COLO829 (cell line): ENCODE data around the gene CHN2.
"Not testable (repeated sequence)": the region's sequence is repeated elsewhere in the genome, so short reads cannot be mapped to it uniquely, and the experiment has no call there.

ENCODE experiments used
- DNase-seq: peaks from one replicate; pipeline ENCODE4 v3.0.0; 2012; ENCODE audit warnings: low spot score

Gene CHN2

DNA sequence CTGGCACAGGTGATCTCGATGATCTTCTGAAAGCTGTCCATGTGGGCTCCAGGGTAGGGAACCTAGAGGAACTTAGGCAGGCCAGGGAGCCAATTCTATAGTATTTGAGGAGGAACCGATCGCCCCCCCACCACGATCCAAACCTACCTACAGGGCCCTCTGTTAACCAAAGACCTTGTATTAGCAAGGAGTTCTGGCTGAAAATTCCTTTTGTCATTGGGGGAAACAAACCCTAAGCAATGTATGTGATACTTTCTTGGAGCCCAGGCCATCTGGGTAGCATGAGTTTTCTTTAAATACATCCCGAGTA lies 62.1 kb downstream of the CHN2 start:
- no peak for DNase-seq

DNA sequence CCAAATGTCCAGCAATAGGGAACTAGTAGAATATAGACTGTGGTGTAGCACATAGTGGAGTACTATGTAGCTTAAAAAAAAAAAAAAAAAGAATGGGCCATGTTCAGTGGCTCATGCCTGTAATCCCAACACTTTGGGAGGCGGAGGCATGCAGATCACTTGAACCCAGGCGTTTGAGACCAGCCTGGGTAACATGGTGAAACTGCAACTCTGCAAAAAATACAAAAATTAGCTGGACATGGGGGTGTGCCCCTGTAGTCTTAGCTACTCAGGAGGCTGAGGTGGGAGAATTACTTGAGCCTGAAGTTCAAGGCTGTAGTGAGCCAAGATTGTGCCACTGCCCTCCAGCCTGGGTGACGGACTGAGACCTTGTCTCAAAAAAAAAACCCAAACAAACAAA lies 64.4 kb downstream of the CHN2 start:
- no peak for DNase-seq

DNA sequence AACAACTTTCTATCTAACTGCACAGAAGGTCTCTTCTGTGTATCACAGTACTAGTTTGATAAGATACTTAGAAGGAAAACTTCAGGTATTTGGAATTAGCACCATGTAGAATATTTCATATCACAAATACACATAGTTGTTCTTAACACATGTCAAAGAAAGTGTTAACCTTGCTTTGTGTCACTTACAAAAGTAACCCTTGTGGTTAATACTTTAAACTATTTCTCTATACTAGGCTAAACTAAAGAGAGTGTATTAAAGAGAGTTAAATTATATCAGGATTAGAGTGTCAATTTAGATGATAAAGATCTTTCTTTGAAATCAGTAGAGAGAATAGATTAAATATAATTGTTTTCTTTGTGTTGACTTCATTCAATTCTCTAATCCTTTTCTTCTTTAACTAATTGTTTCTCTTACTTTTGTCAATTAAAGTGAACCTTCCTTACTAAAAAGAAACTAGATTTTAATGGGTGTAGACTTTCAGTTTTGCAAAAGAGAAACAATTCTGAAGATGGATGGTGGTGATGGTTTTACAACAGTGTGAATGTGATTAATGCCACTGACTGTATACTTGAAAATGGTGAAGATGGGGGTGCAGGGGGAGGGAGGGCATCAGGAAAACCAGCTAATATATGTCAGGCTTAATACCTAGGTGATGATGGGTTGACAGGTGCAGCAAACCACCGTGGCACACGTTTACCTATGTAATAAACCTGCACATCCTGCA lies 67.8 kb downstream of the CHN2 start:
- no peak for DNase-seq

DNA sequence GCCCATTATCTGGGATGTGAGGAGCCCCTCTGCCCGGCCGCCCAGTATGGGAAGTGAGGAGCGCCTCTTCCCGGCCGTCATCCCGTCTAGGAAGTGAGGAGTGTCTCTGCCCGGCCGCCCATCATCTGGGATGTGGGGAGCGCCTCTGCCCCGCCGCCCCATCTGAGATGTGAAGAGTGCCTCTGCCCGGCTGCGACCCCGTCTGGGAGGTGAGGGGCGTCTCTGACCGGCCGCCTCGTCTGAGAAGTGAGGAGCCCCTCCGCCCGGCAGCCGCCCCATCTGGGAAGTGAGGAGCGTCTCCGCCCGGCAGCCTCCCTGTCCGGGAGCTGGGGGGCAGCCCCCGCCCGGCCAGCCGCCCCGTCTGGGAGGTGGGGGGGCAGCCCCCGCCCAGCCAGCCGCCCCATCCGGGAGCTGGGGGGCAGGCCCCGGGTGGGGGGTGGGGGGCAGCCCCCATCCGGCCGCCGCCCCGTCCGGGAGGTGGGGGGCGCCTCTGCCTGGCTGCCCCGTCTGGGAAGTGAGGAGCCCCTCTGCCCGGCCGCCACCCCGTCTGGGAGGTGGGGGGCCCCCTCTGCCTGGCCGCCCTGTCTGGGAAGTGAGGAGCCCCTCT lies 69.1 kb downstream of the CHN2 start:
- not testable (repeated sequence) for DNase-seq

DNA sequence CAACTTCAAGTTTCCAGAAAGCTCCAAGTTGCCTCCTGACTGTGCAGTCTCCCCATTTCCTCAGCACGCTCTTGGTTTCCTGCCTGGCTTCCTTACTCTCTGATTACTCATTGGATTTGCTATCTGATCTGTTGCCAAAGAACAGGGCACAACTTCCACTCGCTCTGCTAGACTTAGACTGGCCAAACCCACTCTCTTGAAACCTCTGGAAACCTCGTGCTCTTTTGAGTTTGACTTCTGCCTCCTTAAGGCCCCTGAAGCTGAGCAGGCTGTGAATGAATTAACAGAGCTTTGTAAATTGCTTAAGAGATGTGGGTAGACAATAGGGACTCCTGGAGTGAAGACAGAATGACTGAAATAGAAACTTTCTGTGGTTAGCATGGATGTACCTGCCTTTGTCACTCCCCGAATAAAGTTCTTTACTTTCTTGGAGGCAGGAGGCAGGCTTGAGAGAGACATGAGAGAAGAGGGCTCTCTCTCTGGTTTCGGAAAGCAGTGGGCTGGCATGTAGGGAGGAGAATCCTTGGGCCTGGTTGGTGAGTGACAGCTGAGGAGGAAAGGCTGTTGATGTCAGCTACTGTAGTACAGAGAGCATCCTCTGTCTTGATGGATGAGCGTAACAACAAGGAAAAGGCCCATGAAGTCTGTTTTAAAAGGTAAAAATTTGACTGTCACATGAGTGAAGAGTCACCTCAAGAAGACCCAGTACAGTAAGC lies 70.8 kb downstream of the CHN2 start:
- DNase-seq = no peak

DNA sequence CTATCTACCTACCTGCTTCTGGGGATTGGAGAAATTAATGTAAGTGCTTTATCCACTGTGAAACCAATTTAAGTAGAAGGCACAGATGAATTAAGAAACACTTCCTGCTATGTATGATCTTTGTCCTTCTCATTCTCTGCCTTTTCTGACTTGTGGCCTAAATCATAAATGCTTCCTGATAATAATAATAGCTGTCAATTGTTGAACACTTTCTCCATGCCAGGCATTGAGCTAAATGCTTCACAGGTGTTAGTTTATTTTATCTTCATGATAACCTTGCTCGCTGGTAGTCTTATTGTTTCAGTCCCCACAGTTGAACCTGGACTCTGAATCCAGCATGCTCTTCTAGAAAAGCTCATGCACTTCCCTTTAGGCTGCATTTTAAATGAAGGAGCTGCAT lies 75.4 kb downstream of the CHN2 start:
- DNase-seq = no peak

DNA sequence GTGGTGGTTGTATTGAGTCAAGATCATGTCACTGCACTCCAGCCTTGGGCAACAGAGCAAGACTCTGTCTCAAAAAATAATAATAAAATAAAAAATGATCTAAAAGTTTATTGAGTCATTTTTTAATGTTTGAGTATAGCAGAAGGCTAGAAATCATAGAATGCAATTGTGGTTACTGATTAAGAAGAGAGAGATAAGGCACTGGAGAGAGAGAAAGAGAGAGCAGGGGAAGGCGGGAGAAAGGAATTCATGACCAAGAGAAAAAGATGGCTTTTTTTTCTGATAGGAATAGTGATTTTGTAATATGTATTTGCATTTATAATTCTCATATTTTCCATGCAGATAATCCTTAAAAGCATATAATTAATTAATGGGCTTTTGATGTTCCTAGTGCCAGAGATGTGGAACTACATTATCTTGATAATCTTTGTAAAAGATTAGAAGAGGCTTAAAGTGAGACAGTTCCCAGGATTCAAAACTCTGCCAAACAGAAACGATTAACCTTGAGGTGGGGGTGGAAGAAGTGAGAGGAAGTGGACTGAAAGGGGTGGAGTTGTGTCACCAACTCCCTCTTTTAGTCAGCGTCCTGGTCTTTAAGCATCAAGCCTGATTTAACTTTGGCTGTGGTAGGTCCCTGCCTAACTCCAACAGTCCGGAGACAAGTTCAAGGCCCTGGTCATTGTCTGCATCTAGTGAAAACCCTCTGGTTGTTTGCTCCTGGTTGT lies 76.2 kb downstream of the CHN2 start:
- DNase-seq = no peak

DNA sequence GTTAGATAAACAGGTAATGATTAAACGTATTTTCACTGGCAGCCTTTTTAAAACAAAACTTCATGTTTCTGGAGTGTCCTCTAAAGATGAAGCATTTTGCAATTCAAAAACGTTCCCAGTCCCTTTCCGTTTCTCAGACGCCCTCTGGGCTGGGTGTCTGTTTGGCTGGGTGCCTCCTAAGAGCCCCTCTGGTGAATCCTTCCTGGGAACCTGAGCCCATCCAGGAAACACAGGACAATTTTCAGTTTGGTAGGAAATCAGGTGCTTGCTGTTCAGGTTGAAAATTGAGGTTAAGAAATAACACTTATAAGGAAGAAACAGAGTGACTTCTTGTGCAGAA lies 76.7 kb downstream of the CHN2 start:
- no peak for DNase-seq

DNA sequence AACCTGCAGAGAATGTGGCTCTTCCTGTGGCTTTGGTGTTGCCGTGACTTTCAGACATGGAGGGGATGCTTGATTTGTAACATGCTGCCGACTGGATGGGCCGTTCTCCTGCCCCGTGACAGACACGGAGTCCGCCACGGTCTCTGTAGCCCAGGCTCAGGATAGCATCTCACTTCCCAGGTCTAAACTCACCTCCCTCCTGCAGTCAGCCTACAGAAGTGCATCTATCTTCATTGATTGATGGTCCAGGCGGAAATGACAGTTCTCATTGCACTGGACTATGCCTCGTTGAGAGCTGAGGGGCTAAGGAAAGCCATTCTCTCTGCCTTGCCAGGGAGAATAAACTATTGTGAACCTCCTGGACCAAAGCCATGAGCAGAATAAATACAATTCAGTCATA lies 77.5 kb downstream of the CHN2 start:
- DNase-seq = no peak

DNA sequence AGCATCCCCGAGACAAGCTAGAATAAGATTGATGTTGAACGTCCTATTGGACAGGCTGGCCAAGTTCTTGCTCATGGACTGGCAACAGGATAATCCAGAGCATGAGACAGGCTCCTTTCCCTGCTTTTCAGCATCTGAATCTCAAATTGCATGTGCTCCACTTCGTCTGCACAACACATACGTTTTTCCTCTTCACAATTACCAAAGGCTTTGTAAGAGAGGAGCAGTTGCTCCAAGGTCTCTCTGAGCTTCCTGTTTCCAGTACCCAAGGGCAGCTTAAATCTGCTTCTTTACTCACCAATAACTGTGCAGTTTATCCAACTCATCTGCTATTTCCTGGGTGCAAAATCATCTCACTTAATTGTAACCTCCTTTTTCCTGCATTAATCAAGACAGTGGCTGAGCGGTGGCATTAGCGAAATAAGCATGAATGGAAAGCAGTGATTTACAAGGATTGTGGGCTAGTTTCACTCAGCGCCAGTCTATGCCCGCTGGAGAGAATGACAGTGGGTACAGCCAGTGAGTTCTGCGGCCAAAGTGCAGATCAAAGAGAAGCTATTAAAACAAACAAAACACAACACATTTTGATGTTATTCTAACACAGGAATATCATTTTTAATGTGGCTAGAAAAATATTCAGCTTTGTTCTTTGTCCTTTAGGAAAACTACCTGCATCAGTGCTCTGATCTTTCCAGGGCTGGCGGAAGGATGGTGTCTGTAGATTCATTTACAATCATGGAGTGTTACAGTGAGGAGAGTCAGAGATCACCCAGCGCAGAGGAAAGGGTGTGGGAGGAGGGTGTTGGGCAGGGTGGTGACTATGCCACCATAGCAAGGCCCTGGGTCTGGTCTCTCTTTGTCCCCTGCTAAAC lies 79.8 kb downstream of the CHN2 start:
- DNase-seq = no peak

DNA sequence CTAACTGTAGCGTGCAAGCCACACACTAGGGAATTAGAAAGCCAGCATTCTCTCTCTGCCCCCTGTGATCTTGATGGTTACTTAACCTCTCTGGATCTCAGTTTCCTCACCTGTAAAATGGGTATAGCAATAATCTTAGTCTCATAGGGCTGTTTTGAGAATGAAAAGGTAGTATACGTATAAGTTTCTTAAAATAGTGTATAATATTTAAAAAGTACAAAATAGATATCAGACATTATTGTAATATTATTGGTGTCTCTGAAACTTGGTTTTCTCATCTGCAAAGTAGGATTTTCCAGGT lies 80.4 kb downstream of the CHN2 start:
- no peak for DNase-seq

DNA sequence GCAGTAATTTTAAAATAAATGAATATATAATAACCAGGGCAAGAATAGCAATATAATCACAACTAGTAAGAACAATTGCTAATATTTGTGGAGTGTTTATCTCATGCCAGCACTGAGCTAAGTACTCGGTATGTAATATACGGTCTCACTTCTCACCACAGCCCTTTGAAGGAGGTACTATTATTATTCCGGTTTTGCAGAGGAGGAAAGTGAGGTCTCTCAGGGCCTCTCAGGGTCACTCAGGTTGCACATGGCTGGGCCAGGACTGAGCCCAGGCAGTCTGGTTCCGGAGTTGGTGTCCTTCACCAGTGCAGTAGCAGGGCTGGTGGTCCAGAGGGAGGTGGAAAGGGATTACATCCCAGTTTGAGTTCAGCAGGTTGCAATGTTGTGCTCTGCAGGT lies 80.9 kb downstream of the CHN2 start:
- no peak for DNase-seq

DNA sequence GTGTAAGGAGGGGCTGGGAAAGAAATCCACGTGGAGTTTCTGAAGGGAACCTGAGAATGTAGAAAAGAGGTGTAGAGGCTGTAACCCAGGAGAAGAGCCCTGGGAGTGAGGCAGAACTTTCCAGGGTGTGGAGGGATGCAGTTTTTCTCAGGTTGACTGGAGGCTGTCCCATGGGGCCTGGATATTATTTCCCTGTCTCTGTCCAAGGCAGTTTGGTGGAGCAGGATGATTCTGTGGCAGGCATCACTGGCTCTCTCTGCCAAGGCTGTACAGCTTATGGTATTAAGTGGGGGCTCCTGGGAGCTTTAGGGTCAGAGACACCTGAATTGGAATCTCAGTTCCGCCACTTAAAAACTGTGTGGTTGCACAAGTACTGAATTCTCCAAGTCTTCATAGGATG lies 81.6 kb downstream of the CHN2 start:
- DNase-seq = no peak

DNA sequence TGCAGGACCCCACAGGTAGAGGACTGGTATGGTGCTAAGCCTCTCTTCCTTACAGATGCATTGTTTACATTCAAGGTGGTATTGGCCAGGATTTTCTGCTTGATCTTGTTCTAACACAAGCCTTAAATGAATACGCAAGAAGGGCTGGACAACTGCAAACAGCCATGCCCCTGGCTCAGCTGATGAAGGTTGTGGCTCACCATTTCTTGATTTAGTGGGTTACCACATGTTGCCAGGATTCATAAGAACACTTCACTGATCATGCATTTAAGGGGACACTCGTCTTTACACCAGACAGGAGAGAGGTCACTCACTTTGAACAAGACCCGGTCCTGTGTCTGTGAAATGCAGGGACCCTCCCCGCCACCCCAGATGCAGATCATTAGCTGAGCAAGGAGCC lies 82.2 kb downstream of the CHN2 start:
- no peak for DNase-seq

DNA sequence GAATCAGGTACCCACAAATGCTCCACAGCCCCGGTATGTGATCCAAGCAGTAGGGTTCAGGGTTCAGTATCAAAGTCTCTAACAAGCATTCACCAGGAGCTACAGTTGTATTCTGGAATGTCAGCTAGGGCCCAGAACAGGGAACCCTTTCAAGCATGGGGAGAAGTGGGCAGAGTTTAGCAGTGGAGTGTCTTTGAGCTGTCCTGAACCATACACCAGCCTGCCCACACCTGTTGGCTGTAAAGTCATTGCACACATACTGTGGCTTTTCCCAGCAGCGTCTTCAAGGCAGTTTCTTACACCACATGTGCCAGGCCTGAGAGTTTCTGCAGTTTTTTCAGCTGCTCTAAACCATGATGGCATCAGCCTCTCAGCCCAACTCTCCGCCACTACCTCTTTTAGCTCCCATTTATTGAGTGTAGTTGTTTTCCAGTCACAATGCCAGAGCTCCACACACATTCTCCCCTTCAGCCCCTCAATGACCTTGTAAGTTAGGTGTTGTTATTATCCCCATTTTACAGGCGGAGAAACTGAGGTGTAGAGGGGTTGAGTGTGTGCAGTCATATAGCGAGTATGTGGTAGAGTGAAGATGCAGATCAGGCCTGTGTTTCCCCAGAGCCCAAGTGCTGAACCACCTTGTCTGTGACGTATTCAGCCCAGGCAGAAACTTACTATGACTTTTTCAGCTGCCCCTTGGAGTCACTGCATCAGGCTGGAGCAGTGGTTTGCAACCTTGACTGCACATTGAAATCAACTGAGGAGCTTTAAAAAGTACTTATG lies 83.1 kb downstream of the CHN2 start:
- no peak for DNase-seq

DNA sequence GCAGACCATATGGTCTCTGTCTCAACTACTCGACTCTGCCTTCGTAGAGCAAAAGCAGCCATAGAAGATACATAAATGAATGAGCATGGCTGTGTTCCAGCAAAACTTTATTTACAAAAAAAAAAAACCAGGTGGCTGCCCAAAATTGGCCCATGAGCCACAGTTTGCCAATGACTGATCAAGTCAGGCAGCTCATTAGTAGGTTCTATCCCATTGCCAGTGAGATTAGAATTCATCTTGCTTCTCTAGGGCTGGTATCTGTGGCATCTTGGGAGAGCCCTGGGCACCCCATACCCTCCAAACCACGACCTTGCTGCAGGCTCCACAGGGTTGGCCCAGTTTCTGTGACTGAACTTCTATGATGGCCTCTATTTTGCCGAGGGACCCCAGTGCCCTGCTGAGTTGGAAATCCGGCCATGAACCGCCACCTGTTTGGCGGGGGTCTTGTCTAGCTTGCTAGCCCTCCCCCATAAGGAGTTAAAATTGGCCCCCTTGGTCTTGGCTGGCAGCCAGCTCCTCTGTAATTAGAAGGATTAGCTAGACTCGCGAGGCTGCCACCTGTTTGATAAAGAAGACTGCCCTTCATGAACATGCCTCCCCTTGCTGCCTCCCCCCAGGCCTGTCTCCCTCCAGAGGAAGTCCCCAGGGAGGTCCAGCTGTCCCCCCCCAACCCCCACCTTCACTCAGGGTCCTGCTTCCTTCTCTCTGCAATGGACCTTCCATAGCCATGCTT lies 83.9 kb downstream of the CHN2 start:
- no peak for DNase-seq

DNA sequence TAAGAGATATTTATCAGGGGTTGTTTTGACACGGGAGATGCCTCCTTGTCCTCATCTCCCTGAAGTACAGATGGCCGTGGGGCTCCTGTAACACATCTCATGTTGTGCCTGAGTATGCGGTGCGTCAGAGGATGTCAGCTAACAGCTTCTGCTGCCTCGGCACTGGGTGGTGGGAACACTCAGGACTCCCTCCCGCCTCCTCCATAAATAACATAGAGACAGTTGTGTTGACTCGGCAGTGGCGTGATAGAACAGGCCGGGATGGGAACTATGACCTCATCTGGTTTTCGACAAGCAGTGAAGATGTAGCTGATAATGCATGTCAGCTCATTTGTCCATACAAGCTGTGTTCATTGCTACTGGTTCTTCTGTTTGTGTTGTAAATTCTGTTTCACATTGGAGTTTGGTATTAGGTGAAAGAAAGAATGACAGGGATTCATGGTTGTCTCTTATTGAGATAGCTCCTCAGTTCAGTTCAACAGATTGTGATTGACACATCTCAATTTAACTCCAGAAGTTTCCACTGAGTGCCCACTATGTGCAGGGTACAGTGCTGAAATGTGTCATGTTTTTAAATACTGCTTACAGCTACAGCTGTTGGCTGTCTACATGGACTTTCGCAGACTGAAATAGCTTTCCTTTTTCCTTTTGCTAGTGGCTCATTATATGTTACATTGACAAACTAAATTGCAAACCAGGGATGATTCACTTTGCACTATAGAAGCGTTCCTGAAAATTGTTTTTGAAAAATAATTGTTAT lies 87.4 kb downstream of the CHN2 start:
- DNase-seq = no peak

DNA sequence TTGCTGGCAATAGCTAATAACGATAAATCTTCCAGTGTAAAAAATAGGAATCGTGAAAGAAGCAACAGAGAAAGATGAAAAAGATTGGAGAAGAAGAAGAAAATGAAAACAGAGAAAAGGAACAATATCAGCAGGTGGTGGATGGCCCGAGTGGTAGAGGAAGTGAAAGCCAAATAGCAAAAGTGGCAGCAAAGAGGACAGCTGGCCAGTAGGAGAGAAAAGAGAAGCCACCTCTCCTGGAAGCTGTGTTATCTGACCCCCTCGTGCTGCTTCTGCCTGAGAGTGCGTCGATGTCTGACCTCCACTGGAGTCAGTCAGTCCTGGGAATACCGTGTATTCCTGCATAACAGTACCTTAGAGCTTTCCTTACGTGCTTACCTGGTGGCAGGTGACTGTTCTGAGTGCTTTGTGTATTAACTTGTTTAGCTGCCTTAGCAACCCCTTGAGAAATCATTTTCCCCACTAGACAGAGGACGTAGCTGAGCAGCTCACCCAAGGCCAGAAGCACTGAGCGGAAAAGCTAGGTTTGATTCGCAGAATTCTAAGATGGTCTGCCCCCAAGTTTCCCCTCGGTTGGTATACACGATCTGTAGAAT lies 88.3 kb downstream of the CHN2 start:
- DNase-seq = no peak

DNA sequence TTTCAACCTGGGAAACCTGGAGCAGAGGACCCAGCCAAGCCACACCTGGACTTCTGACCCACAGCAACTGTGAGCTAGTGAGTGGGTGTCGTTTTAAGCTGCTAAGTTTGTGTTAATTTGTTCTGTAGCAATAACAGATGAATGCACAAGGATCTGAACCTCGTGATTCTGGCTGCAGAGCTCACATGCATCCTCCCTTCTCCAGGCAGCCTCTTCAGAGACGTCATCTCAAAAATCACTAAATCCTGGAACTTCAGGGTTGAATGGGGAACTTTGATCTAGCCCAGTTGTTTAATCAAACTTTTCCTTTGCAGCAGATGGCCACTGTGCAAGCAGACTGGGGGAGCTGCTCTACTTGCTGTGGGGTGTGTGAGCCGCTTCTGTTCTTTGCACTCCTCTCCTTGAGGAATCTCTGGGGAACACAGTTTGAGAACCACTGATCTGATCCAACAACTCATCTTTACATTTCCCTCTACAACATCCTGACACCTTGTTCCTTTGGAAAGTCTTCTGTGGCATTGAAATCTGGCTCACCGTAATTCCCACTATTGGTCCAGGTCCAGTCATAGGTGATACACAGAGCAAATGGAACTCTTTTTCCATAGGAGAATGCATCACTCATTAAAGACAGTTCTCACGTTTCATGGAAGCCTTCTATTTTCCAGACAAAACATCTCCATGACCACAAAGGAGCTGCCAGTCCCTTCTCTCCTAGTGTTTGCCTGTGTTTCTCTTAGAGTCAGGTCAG lies 90.3 kb downstream of the CHN2 start:
- no peak for DNase-seq
